ENCODE results near the gene AKR1D1.
"Not testable (repeated sequence)": the region's sequence is repeated elsewhere in the genome, so short reads cannot be mapped to it uniquely, and the experiment has no call there.

The AKR1D1 gene

GRCh38 chr7:138125598-138126111, 49.4 kb downstream of the AKR1D1 start:
- no peak for DNase-seq

GRCh38 chr7:138126928-138127327, 50.7 kb downstream of the AKR1D1 start:
- DNase-seq = no peak

GRCh38 chr7:138127996-138128395, 51.7 kb downstream of the AKR1D1 start:
- no peak for DNase-seq

- no peak for DNase-seq
Observed at GRCh38 chr7:138129551-138130165, 53.4 kb downstream of the AKR1D1 start.

GRCh38 chr7:138137423-138138171, 61.3 kb downstream of the AKR1D1 start:
- DNase-seq = no peak

- DNase-seq = no peak
Observed at GRCh38 chr7:138138244-138138643, 62.0 kb downstream of the AKR1D1 start.

GRCh38 chr7:138142583-138143201, 66.4 kb downstream of the AKR1D1 start:
- no peak for DNase-seq

GRCh38 chr7:138144958-138145357, 68.7 kb downstream of the AKR1D1 start:
- no peak for DNase-seq

GRCh38 chr7:138146221-138146620, 70.0 kb downstream of the AKR1D1 start:
- not testable (repeated sequence) for DNase-seq

- DNase-seq = not testable (repeated sequence)
Observed at GRCh38 chr7:138146757-138147734, 70.8 kb downstream of the AKR1D1 start.

- DNase-seq = no peak
Observed at GRCh38 chr7:138151731-138152577, 75.7 kb downstream of the AKR1D1 start.

GRCh38 chr7:138154661-138155060, 78.4 kb downstream of the AKR1D1 start:
- no peak for DNase-seq

GRCh38 chr7:138157702-138158101, 81.4 kb downstream of the AKR1D1 start:
- DNase-seq = no peak

GRCh38 chr7:138158739-138159528, 82.7 kb downstream of the AKR1D1 start:
- no peak for DNase-seq

- DNase-seq = peak; percentile 85
Observed at GRCh38 chr7:138161600-138162081, 85.4 kb downstream of the AKR1D1 start.

- DNase-seq = no peak
Observed at GRCh38 chr7:138162236-138162635, 86.0 kb downstream of the AKR1D1 start.

- DNase-seq = no peak
Observed at GRCh38 chr7:138163800-138164199, 87.5 kb downstream of the AKR1D1 start.

- no peak for DNase-seq
Observed at GRCh38 chr7:138164804-138165203, 88.5 kb downstream of the AKR1D1 start.

GRCh38 chr7:138166681-138167080, 90.4 kb downstream of the AKR1D1 start:
- no peak for DNase-seq

- DNase-seq = no peak
Observed at GRCh38 chr7:138167222-138167621, 91.0 kb downstream of the AKR1D1 start.

GRCh38 chr7:138167869-138168296, 91.6 kb downstream of the AKR1D1 start:
- DNase-seq = no peak

Data from CD4-positive, alpha-beta T cell treated with Interleukin-15 for 1 hour (primary cell).